Myocyte (in vitro differentiated cells): ENCODE results near the gene LPCAT4. TPM values are rescaled to one million over a fixed set of nuclear protein-coding genes. Genes with fewer than 3 reads are reported as not detected.
"Not testable (repeated sequence)": the region's sequence is repeated elsewhere in the genome, so short reads cannot be mapped to it uniquely, and the experiment has no call there.

Source experiments
- DNase-seq: peaks from one replicate; pipeline ENCODE4 v3.0.0-alpha.2; 2012; ENCODE audit warnings: low read depth
- polyA plus RNA-seq: library from polyadenylated mRNA; unstranded; fragments of >200 nt; gene quantifications from one replicate; pipeline ENCODE4 v1.2.1, GENCODE V29; 2012; ENCODE audit warnings: missing spikeins
- total RNA-seq: library from RNA; depleted of rRNA; stranded (reverse); fragments of >200 nt; gene quantifications from 2 replicates; pipeline ENCODE4 v1.2.3, GENCODE V29; 2014

The LPCAT4 gene
- 63.0 and 70.3 TPM in 2 replicates for total RNA-seq
- polyA plus RNA-seq: 49.6 TPM

GRCh38 chr15:34367101-34368081, at the start of gene LPCAT4:
LPCAT4 (minus strand) TSS chr15:34367196; CDS start chr15:34367100, 96 bp downstream.
- peak; percentile 91 for DNase-seq

GRCh38 chr15:34409511-34409910, 42.5 kb upstream of the LPCAT4 start:
- not testable (repeated sequence) for DNase-seq

GRCh38 chr15:34408973-34409372, 42.0 kb upstream of the LPCAT4 start:
- not testable (repeated sequence) for DNase-seq

GRCh38 chr15:34403899-34404298, 36.9 kb upstream of the LPCAT4 start:
- not testable (repeated sequence) for DNase-seq

GRCh38 chr15:34403160-34403598, 36.2 kb upstream of the LPCAT4 start:
- not testable (repeated sequence) for DNase-seq

- DNase-seq: not testable (repeated sequence)
Measured at GRCh38 chr15:34397637-34398259, 30.8 kb upstream of the LPCAT4 start.

GRCh38 chr15:34392981-34393380, 26.0 kb upstream of the LPCAT4 start:
- DNase-seq: not testable (repeated sequence)

GRCh38 chr15:34389594-34390086, 22.6 kb upstream of the LPCAT4 start:
- not testable (repeated sequence) for DNase-seq

GRCh38 chr15:34381829-34382521, 15.0 kb upstream of the LPCAT4 start:
- DNase-seq: not testable (repeated sequence)

GRCh38 chr15:34380491-34380890, 13.5 kb upstream of the LPCAT4 start:
- not testable (repeated sequence) for DNase-seq

- no peak for DNase-seq
Measured at GRCh38 chr15:34376856-34377255, 9.9 kb upstream of the LPCAT4 start.

GRCh38 chr15:34375541-34375940, 8.5 kb upstream of the LPCAT4 start:
- DNase-seq: not testable (repeated sequence)

- no peak for DNase-seq
Measured at GRCh38 chr15:34374816-34375215, 7.8 kb upstream of the LPCAT4 start.

GRCh38 chr15:34373951-34374350, 7.0 kb upstream of the LPCAT4 start:
- DNase-seq: no peak

GRCh38 chr15:34370643-34371042, 3.6 kb upstream of the LPCAT4 start:
- DNase-seq: no peak

- DNase-seq: no peak
Measured at GRCh38 chr15:34370129-34370528, 3.1 kb upstream of the LPCAT4 start.

- peak; percentile 57 for DNase-seq
Measured at GRCh38 chr15:34366271-34367065, 528 bp downstream of the LPCAT4 start.

- peak; percentile 10 for DNase-seq
Measured at GRCh38 chr15:34365836-34366235, 1.2 kb downstream of the LPCAT4 start.

GRCh38 chr15:34365091-34365825, 1.7 kb downstream of the LPCAT4 start:
- no peak for DNase-seq

GRCh38 chr15:34364041-34364440, 3.0 kb downstream of the LPCAT4 start:
- no peak for DNase-seq
